Ishikawa (cell line): ENCODE results near the gene KRCC1.

Experiments used
- CEBPB ChIP-seq: IDR thresholded peaks from 2 replicates; pipeline ENCODE4 v1.6.1; 2012
- CREB1 ChIP-seq: IDR thresholded peaks from 2 replicates; pipeline ENCODE4 v1.6.1; 2012; ENCODE audit warnings: low read depth
- EGR1 ChIP-seq: IDR thresholded peaks from 2 replicates; pipeline ENCODE4 v1.6.1; 2012
- EP300 ChIP-seq: IDR thresholded peaks from 2 replicates; pipeline ENCODE4 v1.6.1; 2012; ENCODE audit warnings: borderline replicate concordance
- FOXM1 ChIP-seq: IDR thresholded peaks from 2 replicates; pipeline ENCODE4 v1.6.1; 2012; ENCODE audit warnings: low read depth, borderline replicate concordance
- NFIC ChIP-seq: IDR thresholded peaks from 2 replicates; pipeline ENCODE4 v1.6.1; 2012
- RAD21 ChIP-seq: IDR thresholded peaks from 2 replicates; pipeline ENCODE4 v1.6.1; 2012; ENCODE audit warnings: low read depth
- TAF1 ChIP-seq: IDR thresholded peaks from 2 replicates; pipeline ENCODE4 v1.6.1; 2012; ENCODE audit warnings: low read depth, mild to moderate bottlenecking
- TEAD4 ChIP-seq: IDR thresholded peaks from 2 replicates; pipeline ENCODE4 v1.6.1; 2012
- YY1 ChIP-seq: IDR thresholded peaks from 2 replicates; pipeline ENCODE4 v1.6.1; 2012; ENCODE audit warnings: low read depth
- ZBTB7A ChIP-seq: IDR thresholded peaks from 2 replicates; pipeline ENCODE4 v1.6.1; 2012; ENCODE audit warnings: low read depth
- TF ChIP-seq, protein P1 (sequence below): IDR thresholded peaks from 2 replicates; pipeline ENCODE4 v1.6.1; 2012; ENCODE audit warnings: low read depth, mild to moderate bottlenecking
- TF ChIP-seq, protein P2 (sequence below): IDR thresholded peaks from 2 replicates; pipeline ENCODE4 v1.6.1; 2012
- TF ChIP-seq, protein P3 (sequence below): IDR thresholded peaks from 2 replicates; pipeline ENCODE4 v1.6.1; 2012

DNA sequence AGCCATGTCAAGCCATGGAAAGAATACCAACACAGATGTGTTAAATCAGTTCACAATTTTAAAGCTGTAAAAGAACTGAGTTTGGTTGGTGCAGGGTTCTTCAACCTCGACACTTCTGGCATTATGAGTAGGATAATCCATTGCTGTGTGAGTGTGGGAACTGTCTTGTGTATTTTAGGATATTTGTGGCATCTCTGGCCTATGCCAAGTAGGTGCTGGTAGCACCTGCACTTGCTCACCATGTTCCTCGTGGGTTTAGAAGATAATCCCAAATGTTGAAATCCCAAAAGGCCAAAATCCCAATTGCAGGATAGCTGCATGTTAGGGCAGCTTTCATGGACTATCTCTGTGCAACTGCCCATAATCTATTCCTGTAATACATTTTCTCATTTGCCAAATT lies 3.8 kb downstream of the KRCC1 start:
- TF ChIP-seq, protein P1, sequence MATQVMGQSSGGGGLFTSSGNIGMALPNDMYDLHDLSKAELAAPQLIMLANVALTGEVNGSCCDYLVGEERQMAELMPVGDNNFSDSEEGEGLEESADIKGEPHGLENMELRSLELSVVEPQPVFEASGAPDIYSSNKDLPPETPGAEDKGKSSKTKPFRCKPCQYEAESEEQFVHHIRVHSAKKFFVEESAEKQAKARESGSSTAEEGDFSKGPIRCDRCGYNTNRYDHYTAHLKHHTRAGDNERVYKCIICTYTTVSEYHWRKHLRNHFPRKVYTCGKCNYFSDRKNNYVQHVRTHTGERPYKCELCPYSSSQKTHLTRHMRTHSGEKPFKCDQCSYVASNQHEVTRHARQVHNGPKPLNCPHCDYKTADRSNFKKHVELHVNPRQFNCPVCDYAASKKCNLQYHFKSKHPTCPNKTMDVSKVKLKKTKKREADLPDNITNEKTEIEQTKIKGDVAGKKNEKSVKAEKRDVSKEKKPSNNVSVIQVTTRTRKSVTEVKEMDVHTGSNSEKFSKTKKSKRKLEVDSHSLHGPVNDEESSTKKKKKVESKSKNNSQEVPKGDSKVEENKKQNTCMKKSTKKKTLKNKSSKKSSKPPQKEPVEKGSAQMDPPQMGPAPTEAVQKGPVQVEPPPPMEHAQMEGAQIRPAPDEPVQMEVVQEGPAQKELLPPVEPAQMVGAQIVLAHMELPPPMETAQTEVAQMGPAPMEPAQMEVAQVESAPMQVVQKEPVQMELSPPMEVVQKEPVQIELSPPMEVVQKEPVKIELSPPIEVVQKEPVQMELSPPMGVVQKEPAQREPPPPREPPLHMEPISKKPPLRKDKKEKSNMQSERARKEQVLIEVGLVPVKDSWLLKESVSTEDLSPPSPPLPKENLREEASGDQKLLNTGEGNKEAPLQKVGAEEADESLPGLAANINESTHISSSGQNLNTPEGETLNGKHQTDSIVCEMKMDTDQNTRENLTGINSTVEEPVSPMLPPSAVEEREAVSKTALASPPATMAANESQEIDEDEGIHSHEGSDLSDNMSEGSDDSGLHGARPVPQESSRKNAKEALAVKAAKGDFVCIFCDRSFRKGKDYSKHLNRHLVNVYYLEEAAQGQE: no peak
- TF ChIP-seq RAD21 (no peak), EP300 (no peak), EGR1 (no peak), FOXM1 (no peak), CREB1 (no peak), TEAD4 (no peak), NFIC (no peak), YY1 (no peak), TAF1 (no peak), CEBPB (no peak), ZBTB7A (no peak)
- TF ChIP-seq, protein P2, sequence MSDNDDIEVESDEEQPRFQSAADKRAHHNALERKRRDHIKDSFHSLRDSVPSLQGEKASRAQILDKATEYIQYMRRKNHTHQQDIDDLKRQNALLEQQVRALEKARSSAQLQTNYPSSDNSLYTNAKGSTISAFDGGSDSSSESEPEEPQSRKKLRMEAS: no peak
- TF ChIP-seq, protein P3, sequence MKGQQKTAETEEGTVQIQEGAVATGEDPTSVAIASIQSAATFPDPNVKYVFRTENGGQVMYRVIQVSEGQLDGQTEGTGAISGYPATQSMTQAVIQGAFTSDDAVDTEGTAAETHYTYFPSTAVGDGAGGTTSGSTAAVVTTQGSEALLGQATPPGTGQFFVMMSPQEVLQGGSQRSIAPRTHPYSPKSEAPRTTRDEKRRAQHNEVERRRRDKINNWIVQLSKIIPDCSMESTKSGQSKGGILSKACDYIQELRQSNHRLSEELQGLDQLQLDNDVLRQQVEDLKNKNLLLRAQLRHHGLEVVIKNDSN: no peak
